Stimulated activated CD8-positive, alpha-beta memory T cell treated with anti-CD3 and anti-CD28 coated beads, Interleukin-15, amount 100 ng/mL, for 1 hour (primary cell): Measurements from ENCODE around the gene SELENOO.

ENCODE experiments used
- DNase-seq: peaks from one replicate; pipeline ENCODE4 v3.0.0-alpha.2; 2020; ENCODE audit warnings: low read depth

Gene SELENOO

GRCh38 chr22:50255099-50255498 lies 54.3 kb downstream of the SELENOO start:
- DNase-seq: no peak

- DNase-seq: no peak
Observed at GRCh38 chr22:50255607-50256006, 54.8 kb downstream of the SELENOO start.

- DNase-seq: no peak
Observed at GRCh38 chr22:50256258-50256862, 55.5 kb downstream of the SELENOO start.

- no peak for DNase-seq
Observed at GRCh38 chr22:50257041-50257440, 56.2 kb downstream of the SELENOO start.

- no peak for DNase-seq
Observed at GRCh38 chr22:50257451-50258360, 56.9 kb downstream of the SELENOO start.

GRCh38 chr22:50258361-50259292 lies 57.8 kb downstream of the SELENOO start:
- no peak for DNase-seq

GRCh38 chr22:50259302-50259701 lies 58.5 kb downstream of the SELENOO start:
- no peak for DNase-seq

- DNase-seq: no peak
Observed at GRCh38 chr22:50260434-50260800, 59.6 kb downstream of the SELENOO start.

- DNase-seq: no peak
Observed at GRCh38 chr22:50260801-50261614, 60.2 kb downstream of the SELENOO start.

- DNase-seq: no peak
Observed at GRCh38 chr22:50261615-50262459, 61.0 kb downstream of the SELENOO start, which contains the start of gene MAPK12. MAPK12 (minus strand) TSS chr22:50261683; CDS start chr22:50261509, 174 bp downstream.

- no peak for DNase-seq
Observed at GRCh38 chr22:50262460-50262911, 61.7 kb downstream of the SELENOO start.

- no peak for DNase-seq
Observed at GRCh38 chr22:50262973-50263617, 62.3 kb downstream of the SELENOO start.

- DNase-seq: no peak
Observed at GRCh38 chr22:50264104-50264745, 63.4 kb downstream of the SELENOO start.

GRCh38 chr22:50264946-50265669 lies 64.3 kb downstream of the SELENOO start:
- DNase-seq: no peak

GRCh38 chr22:50266994-50267393 lies 66.2 kb downstream of the SELENOO start:
- DNase-seq: no peak
